ENCODE measurements around the gene TRABD2B. TPM values are rescaled to one million over a fixed set of nuclear protein-coding genes. Genes with fewer than 3 reads are reported as not detected.
A peak's percentile ranks its signal among the peaks of the same experiment; 100 is the strongest.

The TRABD2B gene
- total RNA-seq, 1 donor from 2014 or later = 0.89 TPM

DNA sequence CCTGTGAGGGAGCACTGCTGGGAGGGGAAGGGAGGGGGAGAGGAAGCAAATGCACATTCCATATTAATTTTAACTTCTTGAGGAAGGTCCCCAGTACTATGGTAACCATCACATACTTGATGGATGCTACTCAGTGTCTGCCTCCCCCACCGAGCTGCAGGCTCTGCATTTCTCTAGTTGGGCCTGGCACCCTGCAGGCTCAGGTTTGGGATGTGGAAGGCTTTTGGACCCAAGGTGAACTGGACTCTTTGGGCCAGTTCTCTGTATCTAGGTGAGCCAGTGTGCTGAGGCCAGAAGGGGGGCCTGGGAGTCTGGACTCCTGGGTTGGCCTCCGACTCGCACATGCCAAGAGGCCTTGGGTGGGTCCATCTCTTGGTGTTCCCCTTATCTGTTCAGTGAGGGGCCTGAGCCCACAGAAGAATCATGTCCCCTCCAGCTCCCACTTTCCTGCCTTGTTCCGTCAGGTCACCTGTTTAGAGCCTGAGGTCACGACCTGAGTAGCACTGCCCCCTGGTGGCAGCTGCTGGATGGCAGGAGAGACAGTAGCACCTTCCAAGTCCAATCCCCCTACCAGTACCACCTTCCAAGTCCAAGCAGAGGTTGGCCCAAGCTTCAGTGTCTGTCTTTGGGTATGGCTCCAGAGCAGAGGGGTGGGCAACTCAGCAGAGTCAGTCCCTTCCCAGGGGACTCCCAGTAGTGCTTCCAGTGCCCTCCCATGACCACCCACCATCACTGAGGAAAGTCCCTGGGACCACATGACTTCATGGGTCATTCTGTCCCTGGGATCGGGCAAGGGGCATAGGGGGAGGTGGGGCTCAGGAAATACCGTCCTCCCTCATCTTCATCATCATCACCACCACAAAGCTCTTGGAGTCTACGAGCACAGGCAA is 241.8 kb downstream of the TRABD2B start:
- no peak overlapping the region for H3K27ac ChIP-seq (ENCODE audit: low read depth, low read length)
- no peak for FAIRE-seq
- no peaks in the 10 kb centered on the region for H3K27me3 ChIP-seq (ENCODE audit: insufficient read depth, low read length)
- H4K20me1 ChIP-seq (ENCODE audit: insufficient read depth, low read length) = no peaks in the 10 kb centered on the region
- Mint-ChIP-seq H3K4me3 (ENCODE audit: unreplicated experiment) (no peak overlapping the region), H3K4me1 (ENCODE audit: low read depth, unreplicated experiment) (peaks cover 9% of the 10 kb centered on the region), H3K9me3 (ENCODE audit: unreplicated experiment) (no peaks in the 10 kb centered on the region), H3K27ac (ENCODE audit: unreplicated experiment) (no peak overlapping the region), H3K36me3 (ENCODE audit: low read depth, unreplicated experiment) (no peaks in the 10 kb centered on the region), H3K27me3 (ENCODE audit: low read depth, unreplicated experiment) (peaks cover 36% of the 10 kb centered on the region)
- no peak overlapping the region for H3K9ac ChIP-seq (ENCODE audit: low read length)
- no peak for DNase-seq (ENCODE audit: low read depth)
- H3K9me3 ChIP-seq (ENCODE audit: insufficient read depth, low read depth, low read length) = no peaks in the 10 kb centered on the region
- no peak overlapping the region for H3K4me3 ChIP-seq (ENCODE audit: insufficient read depth, low read depth, low read length)
- H2AFZ ChIP-seq (ENCODE audit: low read depth, low read length) = no peak overlapping the region
- H3K4me2 ChIP-seq (ENCODE audit: low read length) = no peak overlapping the region
- H3K4me1 ChIP-seq (ENCODE audit: insufficient read depth, low read length) = no peaks in the 10 kb centered on the region
- no peak for TF ChIP-seq EZH2 (IDR thresholded peaks at IDR 0.05; ENCODE audit: insufficient read depth, low read length)
- TF ChIP-seq, protein P1, sequence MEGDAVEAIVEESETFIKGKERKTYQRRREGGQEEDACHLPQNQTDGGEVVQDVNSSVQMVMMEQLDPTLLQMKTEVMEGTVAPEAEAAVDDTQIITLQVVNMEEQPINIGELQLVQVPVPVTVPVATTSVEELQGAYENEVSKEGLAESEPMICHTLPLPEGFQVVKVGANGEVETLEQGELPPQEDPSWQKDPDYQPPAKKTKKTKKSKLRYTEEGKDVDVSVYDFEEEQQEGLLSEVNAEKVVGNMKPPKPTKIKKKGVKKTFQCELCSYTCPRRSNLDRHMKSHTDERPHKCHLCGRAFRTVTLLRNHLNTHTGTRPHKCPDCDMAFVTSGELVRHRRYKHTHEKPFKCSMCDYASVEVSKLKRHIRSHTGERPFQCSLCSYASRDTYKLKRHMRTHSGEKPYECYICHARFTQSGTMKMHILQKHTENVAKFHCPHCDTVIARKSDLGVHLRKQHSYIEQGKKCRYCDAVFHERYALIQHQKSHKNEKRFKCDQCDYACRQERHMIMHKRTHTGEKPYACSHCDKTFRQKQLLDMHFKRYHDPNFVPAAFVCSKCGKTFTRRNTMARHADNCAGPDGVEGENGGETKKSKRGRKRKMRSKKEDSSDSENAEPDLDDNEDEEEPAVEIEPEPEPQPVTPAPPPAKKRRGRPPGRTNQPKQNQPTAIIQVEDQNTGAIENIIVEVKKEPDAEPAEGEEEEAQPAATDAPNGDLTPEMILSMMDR (IDR thresholded peaks at IDR 0.05; ENCODE audit: insufficient read depth, low read depth, low read length) = peak; percentile 5
- no peaks in the 10 kb centered on the region for H3K79me2 ChIP-seq (ENCODE audit: insufficient read depth, low read length)
- no peaks in the 10 kb centered on the region for H3K36me3 ChIP-seq (ENCODE audit: insufficient read depth, low read length)

DNA sequence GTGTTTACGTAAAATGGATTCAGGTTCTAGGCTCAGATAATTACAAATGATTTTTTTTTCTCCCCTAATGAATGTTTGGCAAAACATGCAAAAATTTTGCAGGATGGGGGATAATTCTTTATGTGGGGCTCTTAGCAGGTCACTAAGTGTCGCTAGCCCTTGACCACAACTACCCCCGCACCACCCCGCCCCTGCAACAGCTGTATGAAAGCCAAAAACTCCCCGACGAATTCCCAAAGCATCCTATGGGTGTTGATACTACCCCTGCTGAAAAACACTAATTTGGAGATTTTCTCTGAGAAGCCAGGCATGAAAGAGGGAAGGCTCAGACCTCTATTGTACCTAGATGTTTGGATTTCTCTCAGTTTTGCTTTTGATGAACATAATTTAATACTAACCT is 243.0 kb downstream of the TRABD2B start:
- Histone ChIP-seq H3K4me2 (ENCODE audit: low read length) (no peak overlapping the region), H2AFZ (ENCODE audit: low read depth, low read length) (no peak overlapping the region), H3K79me2 (ENCODE audit: insufficient read depth, low read length) (no peaks in the 10 kb centered on the region), H3K9me3 (ENCODE audit: insufficient read depth, low read depth, low read length) (no peaks in the 10 kb centered on the region), H3K4me3 (ENCODE audit: insufficient read depth, low read depth, low read length) (no peak overlapping the region), H3K27ac (ENCODE audit: low read depth, low read length) (no peak overlapping the region), H4K20me1 (ENCODE audit: insufficient read depth, low read length) (no peaks in the 10 kb centered on the region), H3K4me1 (ENCODE audit: insufficient read depth, low read length) (no peaks in the 10 kb centered on the region), H3K27me3 (ENCODE audit: insufficient read depth, low read length) (no peaks in the 10 kb centered on the region), H3K36me3 (ENCODE audit: insufficient read depth, low read length) (no peaks in the 10 kb centered on the region), H3K9ac (ENCODE audit: low read length) (no peak overlapping the region)
- TF ChIP-seq, protein P1 (IDR thresholded peaks at IDR 0.05; ENCODE audit: insufficient read depth, low read depth, low read length) = no peak
- no peak for TF ChIP-seq EZH2 (IDR thresholded peaks at IDR 0.05; ENCODE audit: insufficient read depth, low read length)
- H3K27ac Mint-ChIP-seq (ENCODE audit: unreplicated experiment) = no peak overlapping the region
- H3K4me3 Mint-ChIP-seq (ENCODE audit: unreplicated experiment) = no peak overlapping the region
- H3K4me1 Mint-ChIP-seq (ENCODE audit: low read depth, unreplicated experiment) = peaks cover 2% of the 10 kb centered on the region
- H3K27me3 Mint-ChIP-seq (ENCODE audit: low read depth, unreplicated experiment) = peaks cover 38% of the 10 kb centered on the region
- DNase-seq (ENCODE audit: low read depth) (no peak), FAIRE-seq (no peak)
- H3K36me3 Mint-ChIP-seq (ENCODE audit: low read depth, unreplicated experiment) = no peaks in the 10 kb centered on the region
- H3K9me3 Mint-ChIP-seq (ENCODE audit: unreplicated experiment) = no peaks in the 10 kb centered on the region

DNA sequence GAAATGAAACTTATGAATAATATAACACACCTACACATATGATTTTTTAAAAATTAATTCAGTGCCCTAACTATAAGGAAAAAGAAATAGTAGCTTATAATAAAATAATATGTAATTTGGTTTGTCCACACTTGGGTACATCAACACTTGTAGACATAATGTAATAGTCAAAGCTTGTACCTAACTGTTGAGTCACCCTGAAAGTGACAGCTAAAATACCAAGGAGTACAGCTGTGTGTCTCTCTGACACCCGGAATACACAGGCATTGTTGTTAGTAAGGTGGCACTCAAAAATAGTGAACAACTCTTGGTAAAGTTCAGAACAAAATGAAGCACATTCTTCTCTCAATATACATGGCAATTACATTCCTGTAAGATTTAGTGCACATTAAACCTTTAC is 243.4 kb downstream of the TRABD2B start:
- Histone ChIP-seq H4K20me1 (ENCODE audit: insufficient read depth, low read length) (no peaks in the 10 kb centered on the region), H3K27me3 (ENCODE audit: insufficient read depth, low read length) (no peaks in the 10 kb centered on the region), H3K36me3 (ENCODE audit: insufficient read depth, low read length) (no peaks in the 10 kb centered on the region), H3K79me2 (ENCODE audit: insufficient read depth, low read length) (no peaks in the 10 kb centered on the region), H3K9ac (ENCODE audit: low read length) (no peak overlapping the region), H3K9me3 (ENCODE audit: insufficient read depth, low read depth, low read length) (no peaks in the 10 kb centered on the region), H3K4me2 (ENCODE audit: low read length) (no peak overlapping the region), H3K4me3 (ENCODE audit: insufficient read depth, low read depth, low read length) (no peak overlapping the region), H2AFZ (ENCODE audit: low read depth, low read length) (no peak overlapping the region), H3K4me1 (ENCODE audit: insufficient read depth, low read length) (no peaks in the 10 kb centered on the region), H3K27ac (ENCODE audit: low read depth, low read length) (no peak overlapping the region)
- Mint-ChIP-seq H3K36me3 (ENCODE audit: low read depth, unreplicated experiment) (no peaks in the 10 kb centered on the region), H3K9me3 (ENCODE audit: unreplicated experiment) (no peaks in the 10 kb centered on the region), H3K27ac (ENCODE audit: unreplicated experiment) (no peak overlapping the region), H3K4me1 (ENCODE audit: low read depth, unreplicated experiment) (no peaks in the 10 kb centered on the region), H3K4me3 (ENCODE audit: unreplicated experiment) (no peak overlapping the region), H3K27me3 (ENCODE audit: low read depth, unreplicated experiment) (peaks cover 35% of the 10 kb centered on the region)
- DNase-seq (ENCODE audit: low read depth) = no peak
- TF ChIP-seq EZH2 (IDR thresholded peaks at IDR 0.05; ENCODE audit: insufficient read depth, low read length) = no peak
- TF ChIP-seq, protein P1 (IDR thresholded peaks at IDR 0.05; ENCODE audit: insufficient read depth, low read depth, low read length) = no peak
- FAIRE-seq = no peak
